ENCODE results near the gene UAP1L1. TPM values are rescaled to one million over a fixed set of nuclear protein-coding genes. Genes with fewer than 3 reads are reported as not detected.
"Not testable (repeated sequence)": the region's sequence is repeated elsewhere in the genome, so short reads cannot be mapped to it uniquely, and the experiment has no call there.

UAP1L1 gene
- total RNA-seq, 1 donor from 2014 or later = 5.4 TPM

DNA sequence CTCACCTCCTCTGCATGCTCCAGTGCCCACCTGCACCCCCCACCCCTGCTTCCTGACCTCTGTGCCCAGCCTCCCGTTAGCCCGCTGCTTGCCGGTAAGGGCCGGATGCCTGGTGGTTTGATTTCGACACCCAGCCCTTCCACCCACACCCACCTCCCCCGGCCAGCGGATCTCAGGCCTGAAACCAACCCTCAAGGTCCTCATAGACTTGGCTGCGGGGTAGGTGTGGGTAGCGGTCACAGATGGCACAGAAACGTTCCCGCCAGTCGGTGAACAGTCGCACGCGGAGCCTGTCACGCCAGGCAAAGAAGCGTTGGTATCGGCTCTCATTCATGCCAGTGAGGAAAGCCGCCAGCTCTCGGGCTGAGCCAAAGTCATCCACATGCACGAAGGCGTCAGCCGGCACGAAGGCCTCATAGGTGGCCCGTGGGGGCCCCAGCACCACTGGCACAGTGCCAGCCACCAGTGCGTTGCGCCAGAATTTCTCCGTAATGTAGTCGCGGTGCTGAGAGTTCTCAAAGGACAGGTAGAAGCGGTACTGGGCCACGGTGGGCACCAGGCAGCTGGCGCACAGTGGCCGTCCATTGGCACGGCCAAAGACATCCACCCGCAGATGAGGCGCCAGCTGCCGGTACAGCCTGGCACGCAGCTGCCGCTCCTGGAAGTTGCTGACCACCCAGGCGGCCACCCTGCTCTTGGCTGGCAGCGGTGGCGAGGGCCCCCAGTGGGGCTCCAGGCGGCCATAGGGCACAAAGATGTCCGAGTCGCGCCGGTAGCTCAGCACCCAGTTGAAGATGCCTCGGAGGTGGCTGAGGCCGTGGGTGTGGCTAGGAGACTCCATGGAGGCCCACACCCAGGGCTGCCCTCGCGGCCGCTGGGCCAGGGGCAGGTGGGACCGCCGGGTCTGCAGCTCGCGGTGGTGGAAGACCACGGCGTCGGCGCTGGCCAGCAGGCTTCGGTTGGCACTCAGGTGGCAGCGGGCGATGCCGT, 46.5 kb upstream of the UAP1L1 start:
- no peak for DNase-seq (ENCODE audit: extremely low spot score, unreplicated experiment)
- Mint-ChIP-seq H3K27ac (no peak overlapping the region), H3K27me3 (no peaks in the 10 kb centered on the region), H3K4me3 (no peak overlapping the region), H3K9me3 (no peaks in the 10 kb centered on the region), H3K36me3 (no peaks in the 10 kb centered on the region), H3K4me1 (ENCODE audit: unreplicated experiment) (no peaks in the 10 kb centered on the region)
- TF ChIP-seq CTCF (conservative IDR thresholded peaks at IDR 0.05) = no peak

- no peaks in the 10 kb centered on the region for H3K4me1 Mint-ChIP-seq (ENCODE audit: unreplicated experiment)
- H3K36me3 Mint-ChIP-seq = no peaks in the 10 kb centered on the region
- no peak within 1 kb of the TSS for H3K27ac Mint-ChIP-seq
- H3K9me3 Mint-ChIP-seq = no peaks in the 10 kb centered on the region
- H3K27me3 Mint-ChIP-seq = no peaks in the 10 kb centered on the region
- no peak within 1 kb of the TSS for H3K4me3 Mint-ChIP-seq
- DNase-seq (ENCODE audit: extremely low spot score, unreplicated experiment) = no peak
- no peak for TF ChIP-seq CTCF (conservative IDR thresholded peaks at IDR 0.05)
These were observed 45.2 kb upstream of the UAP1L1 start, which contains the start of gene FUT7 for GRCh38 chr9:137031904-137032640. Gene FUT7 (minus strand): TSS chr9:137032088. CDS start chr9:137031991, 97 bp downstream.

DNA sequence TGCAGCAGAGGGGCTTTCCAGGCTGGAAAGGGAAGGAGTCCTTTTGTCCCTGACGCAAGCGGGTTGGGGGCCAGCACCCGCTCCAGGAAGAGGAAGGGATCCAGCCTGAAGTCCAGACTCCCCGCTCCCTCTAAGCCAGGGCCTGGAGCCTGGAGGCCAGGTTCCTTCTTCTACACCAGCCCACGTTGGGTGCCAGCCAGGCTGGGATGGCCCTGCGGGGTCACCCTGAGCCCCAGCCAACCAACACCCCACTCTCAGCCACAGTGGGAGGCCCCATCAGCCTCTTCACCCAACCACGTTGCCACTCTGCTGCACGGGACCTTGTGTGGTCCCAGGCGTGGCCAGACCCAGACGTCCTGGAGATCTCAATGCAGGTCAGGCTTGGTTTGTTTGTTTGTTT, 44.5 kb upstream of the UAP1L1 start:
- H3K9me3 Mint-ChIP-seq = no peaks in the 10 kb centered on the region
- no peak overlapping the region for H3K27ac Mint-ChIP-seq
- no peak overlapping the region for H3K4me3 Mint-ChIP-seq
- H3K36me3 Mint-ChIP-seq = no peaks in the 10 kb centered on the region
- no peak for DNase-seq (ENCODE audit: extremely low spot score, unreplicated experiment)
- no peak for TF ChIP-seq CTCF (conservative IDR thresholded peaks at IDR 0.05)
- no peaks in the 10 kb centered on the region for H3K4me1 Mint-ChIP-seq (ENCODE audit: unreplicated experiment)
- no peaks in the 10 kb centered on the region for H3K27me3 Mint-ChIP-seq

DNA sequence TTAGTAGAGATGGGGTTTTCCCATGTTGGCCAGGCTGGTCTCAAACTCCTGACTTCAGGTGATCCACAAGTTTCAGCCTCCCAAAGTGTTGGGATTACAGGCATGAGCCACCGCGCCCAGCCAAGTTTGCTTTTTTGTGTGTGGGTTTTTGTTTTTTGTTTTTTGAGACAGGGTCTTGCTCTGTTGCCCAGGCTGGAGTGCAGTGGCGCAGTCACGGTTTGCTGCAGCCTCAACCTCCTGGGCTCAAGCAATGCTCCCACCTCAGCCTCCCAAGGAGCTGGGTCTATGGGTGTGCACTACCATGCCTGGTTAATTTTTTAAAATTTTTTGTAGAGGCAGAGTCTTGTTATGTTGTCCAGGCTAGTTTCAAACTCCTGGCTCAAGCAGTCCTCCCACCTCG, 43.8 kb upstream of the UAP1L1 start:
- not testable (repeated sequence) for DNase-seq (ENCODE audit: extremely low spot score, unreplicated experiment); H3K4me1 Mint-ChIP-seq (ENCODE audit: unreplicated experiment); H3K9me3 Mint-ChIP-seq; H3K27ac Mint-ChIP-seq; H3K36me3 Mint-ChIP-seq; H3K4me3 Mint-ChIP-seq; H3K27me3 Mint-ChIP-seq

GRCh38 chr9:137034039-137034708, 43.1 kb upstream of the UAP1L1 start:
- Mint-ChIP-seq H3K27ac (no peak overlapping the region), H3K9me3 (no peaks in the 10 kb centered on the region), H3K36me3 (no peaks in the 10 kb centered on the region), H3K4me3 (no peak overlapping the region), H3K27me3 (no peaks in the 10 kb centered on the region), H3K4me1 (ENCODE audit: unreplicated experiment) (no peaks in the 10 kb centered on the region)
- DNase-seq (ENCODE audit: extremely low spot score, unreplicated experiment) = no peak
- TF ChIP-seq CTCF (conservative IDR thresholded peaks at IDR 0.05) = no peak
